Left ventricle myocardium inferior (tissue), 1 donor: ENCODE measurements around the gene CABLES1. TPM values are rescaled to one million over a fixed set of nuclear protein-coding genes. Genes with fewer than 3 reads are reported as not detected.
A peak's percentile ranks its signal among the peaks of the same experiment; 100 is the strongest.

Experiments used
- DNase-seq: peaks from one replicate; pipeline ENCODE4 v3.0.0-alpha.2; 2020
- H3K27ac ChIP-seq: fragments of 200-600 bp; replicated peaks from 2 replicates; pipeline ENCODE4 v1.8.0; 2021
- H3K27me3 ChIP-seq: fragments of 200-600 bp; 2 replicates; pipeline ENCODE4 v1.8.0; 2021; ENCODE audit warnings: low read depth
- H3K36me3 ChIP-seq: fragments of 200-600 bp; 2 replicates; pipeline ENCODE4 v1.8.0; 2021
- H3K4me1 ChIP-seq: fragments of 200-600 bp; 2 replicates; pipeline ENCODE4 v1.8.0; 2021
- H3K4me3 ChIP-seq: fragments of 200-600 bp; 2 replicates; pipeline ENCODE4 v1.8.0; 2021; ENCODE audit warnings: mild to moderate bottlenecking, moderate library complexity
- H3K9me3 ChIP-seq: fragments of 200-600 bp; replicated peaks from 2 replicates; pipeline ENCODE4 v1.8.0; 2021
- CTCF ChIP-seq: fragments of 200-600 bp; IDR thresholded peaks from 2 replicates; pipeline ENCODE4 v1.8.0; 2021; ENCODE audit warnings: antibody characterized with exemption, mild to moderate bottlenecking, borderline replicate concordance
- intact Hi-C: fragments of 100-400 bp; cut with micrococcal nuclease; formaldehyde crosslinking; loops from one replicate; pipeline ENCODE4 v1.11.0; 2022
- total RNA-seq: library from RNA; stranded (reverse); fragmentation: NEBNext Ultra II Directional; extraction: Animal tissue kit (Norgen Biotek cat#: 25700); gene quantifications from one replicate; pipeline ENCODE4 v1.2.1, GENCODE V29; 2021
- donor health status: DM: no; HTN: yes; CAD: no; lungs with severe emphysema.

The CABLES1 gene
- total RNA-seq, 1 donor from 2014 or later, result 2.7 TPM

- TF ChIP-seq CTCF, result no peak
- H3K27me3 ChIP-seq, result peaks cover 23% of the 10 kb centered on the region
- H3K9me3 ChIP-seq, result no peaks in the 10 kb centered on the region
- no peak overlapping the region for H3K4me3 ChIP-seq
- no peaks in the 10 kb centered on the region for H3K36me3 ChIP-seq
- H3K4me1 ChIP-seq, result peaks cover 15% of the 10 kb centered on the region
- DNase-seq, result no peak
- intact Hi-C loops, result no loop called here
- no peak overlapping the region for H3K27ac ChIP-seq
Measured at GRCh38 chr18:23162473-23162872, 27.2 kb downstream of the CABLES1 start.

- no peak for TF ChIP-seq CTCF
- Histone ChIP-seq H3K9me3 (no peaks in the 10 kb centered on the region), H3K4me3 (no peak overlapping the region), H3K27me3 (peaks cover 23% of the 10 kb centered on the region), H3K4me1 (peaks cover 20% of the 10 kb centered on the region), H3K27ac (no peak overlapping the region), H3K36me3 (no peaks in the 10 kb centered on the region)
- no peak for DNase-seq
- intact Hi-C loops, result no loop called here
Measured at GRCh38 chr18:23163786-23164533, 28.7 kb downstream of the CABLES1 start.

- H3K4me1 ChIP-seq, result peaks cover 20% of the 10 kb centered on the region
- no peak for TF ChIP-seq CTCF
- DNase-seq, result no peak
Measured at GRCh38 chr18:23165271-23166068, 30.2 kb downstream of the CABLES1 start.

GRCh38 chr18:23166891-23167541, 31.7 kb downstream of the CABLES1 start:
- Histone ChIP-seq H3K36me3 (no peaks in the 10 kb centered on the region), H3K4me1 (peaks cover 20% of the 10 kb centered on the region), H3K27me3 (peaks cover 33% of the 10 kb centered on the region), H3K27ac (peak overlapping the region; percentile 11), H3K4me3 (no peak overlapping the region), H3K9me3 (no peaks in the 10 kb centered on the region)
- intact Hi-C loops, result no loop called here
- no peak for TF ChIP-seq CTCF
- DNase-seq, result no peak

More at GRCh38 chr18:23165271-23166068, 30.2 kb downstream of the CABLES1 start:
- Histone ChIP-seq H3K27me3 (peaks cover 33% of the 10 kb centered on the region), H3K4me3 (no peak overlapping the region), H3K9me3 (no peaks in the 10 kb centered on the region), H3K27ac (no peak overlapping the region), H3K36me3 (no peaks in the 10 kb centered on the region)
- intact Hi-C loops, result no loop called here

GRCh38 chr18:23169673-23170044, 34.4 kb downstream of the CABLES1 start:
- no peak for DNase-seq
- Histone ChIP-seq H3K4me3 (no peak overlapping the region), H3K27ac (no peak overlapping the region), H3K9me3 (no peaks in the 10 kb centered on the region), H3K4me1 (peaks cover 20% of the 10 kb centered on the region), H3K36me3 (no peaks in the 10 kb centered on the region), H3K27me3 (peaks cover 28% of the 10 kb centered on the region)
- no peak for TF ChIP-seq CTCF
- intact Hi-C loops, result loop anchor here (10.0 kb wide), 1 partner anchor 65 kb away; no protein-coding TSS in a partner anchor
